K562 (cell line): Measurements from ENCODE around the gene ATP6V0A1. TPM values are rescaled to one million over a fixed set of nuclear protein-coding genes. Genes with fewer than 3 reads are reported as not detected.

Experiments
- ARID1B ChIP-seq: fragments of 450-650 bp; IDR thresholded peaks from 2 replicates; pipeline ENCODE4 v1.6.1; 2016; ENCODE audit warnings: antibody characterized with exemption, mild to moderate bottlenecking, inconsistent platforms
- GATAD2B ChIP-seq: fragments of 450-650 bp; IDR thresholded peaks from 2 replicates; pipeline ENCODE4 v1.6.1; 2017; ENCODE audit warnings: mild to moderate bottlenecking, borderline replicate concordance
- ILK ChIP-seq: fragments of 450-650 bp; IDR thresholded peaks from 2 replicates; pipeline ENCODE4 v1.6.1; 2016; ENCODE audit warnings: missing genetic modification characterization, low read depth, mild to moderate bottlenecking, missing compliant biosample characterization, moderate library complexity, borderline replicate concordance
- KLF16 ChIP-seq: IDR thresholded peaks from 2 replicates; pipeline ENCODE4 v1.6.1; 2016; ENCODE audit warnings: antibody characterized with exemption
- NBN ChIP-seq: fragments of 450-650 bp; IDR thresholded peaks from 2 replicates; pipeline ENCODE4 v1.6.1; 2016; ENCODE audit warnings: low read depth, mild to moderate bottlenecking
- OTX1 ChIP-seq: fragments of 450-650 bp; formaldehyde crosslinking; IDR thresholded peaks from 2 replicates; pipeline ENCODE4 v1.4.0; 2022; ENCODE audit warnings: mild to moderate bottlenecking
- RBM25 ChIP-seq: fragments of 200-400 bp; formaldehyde crosslinking; IDR thresholded peaks from 2 replicates; pipeline ENCODE4 v1.6.1; 2018; ENCODE audit warnings: low read length, low read depth, moderate library complexity; ENCODE audit not compliant: severe bottlenecking
- THRAP3 ChIP-seq: fragments of 450-650 bp; IDR thresholded peaks from 2 replicates; pipeline ENCODE4 v1.6.1; 2016; ENCODE audit warnings: mild to moderate bottlenecking, inconsistent platforms, borderline replicate concordance
- ZKSCAN1 ChIP-seq: fragments of 150-350 bp; IDR thresholded peaks from 2 replicates; pipeline ENCODE4 v1.6.1; 2016; ENCODE audit warnings: low read depth, low read length
- ZNF134 ChIP-seq: fragments of 250-450 bp; sonication (Bioruptor Pico); conservative IDR thresholded peaks from 2 replicates; pipeline ENCODE4 v1.4.0; 2020
- ZNF324 ChIP-seq: fragments of 250-450 bp; sonication (Bioruptor Pico); IDR thresholded peaks from 2 replicates; pipeline ENCODE4 v1.4.0; 2020; ENCODE audit warnings: mild to moderate bottlenecking
- ZNF354B ChIP-seq: fragments of 250-450 bp; sonication (Bioruptor Pico); IDR thresholded peaks from 2 replicates; pipeline ENCODE4 v1.4.0; 2020
- ZSCAN32 ChIP-seq: fragments of 450-650 bp; formaldehyde crosslinking; IDR thresholded peaks from 2 replicates; pipeline ENCODE4 v1.4.0; 2020; ENCODE audit warnings: mild to moderate bottlenecking, moderate library complexity
- polyA plus RNA-seq, 8 experiments: library from polyadenylated mRNA; depleted of rRNA in 4 of 8; stranded (reverse) in 5 of 8; unstranded in 3 of 8; fragments of >200 nt; fragmentation: Nextera tagmentation in 2 of 8; fragmentation: Illumina TruSeq in 1 of 8; extraction: Ambion mirVana in 2 of 8; extraction: Trizol in 1 of 8; gene quantifications; 2 replicates each; pipeline versions ENCODE4 v1.2.1 to v1.2.3, GENCODE V29; 2011 to 2014; ENCODE audit warnings: inconsistent platforms in 1 of 8, missing spikeins in 1 of 8
- total RNA-seq, 7 experiments: library from RNA; depleted of rRNA in 6 of 7; stranded (reverse); fragments of >200 nt in 6 of 7; fragmentation: Illumina TruSeq in 2 of 7; extraction: Trizol in 2 of 7; gene quantifications; 2 replicates each; pipeline versions ENCODE4 v1.2.1 to v1.2.3, GENCODE V29; 2011 to 2021; ENCODE audit warnings: low replicate concordance in 1 of 7
- TF ChIP-seq, protein P1 (sequence below): sonication (generic); formaldehyde crosslinking; IDR thresholded peaks from 2 replicates; pipeline ENCODE4 v1.8.0; 2022; ENCODE audit warnings: mild to moderate bottlenecking, missing genetic modification reagents
- TF ChIP-seq, protein P2 (sequence below): sonication (generic); formaldehyde crosslinking; IDR thresholded peaks from 2 replicates; pipeline ENCODE4 v1.8.0; 2023; ENCODE audit warnings: missing genetic modification reagents, mild to moderate bottlenecking, borderline replicate concordance
- TF ChIP-seq, protein P3 (sequence below): fragments of 450-650 bp; IDR thresholded peaks from 2 replicates; pipeline ENCODE4 v1.7.0; 2016; ENCODE audit warnings: borderline replicate concordance

Gene ATP6V0A1
- total and polyA plus RNA-seq, 9 of the 15 experiments (the other 6 are each of a cell fraction or from before 2014, with no cell fraction given) = 11.8 to 158 (median 75.5) TPM

DNA sequence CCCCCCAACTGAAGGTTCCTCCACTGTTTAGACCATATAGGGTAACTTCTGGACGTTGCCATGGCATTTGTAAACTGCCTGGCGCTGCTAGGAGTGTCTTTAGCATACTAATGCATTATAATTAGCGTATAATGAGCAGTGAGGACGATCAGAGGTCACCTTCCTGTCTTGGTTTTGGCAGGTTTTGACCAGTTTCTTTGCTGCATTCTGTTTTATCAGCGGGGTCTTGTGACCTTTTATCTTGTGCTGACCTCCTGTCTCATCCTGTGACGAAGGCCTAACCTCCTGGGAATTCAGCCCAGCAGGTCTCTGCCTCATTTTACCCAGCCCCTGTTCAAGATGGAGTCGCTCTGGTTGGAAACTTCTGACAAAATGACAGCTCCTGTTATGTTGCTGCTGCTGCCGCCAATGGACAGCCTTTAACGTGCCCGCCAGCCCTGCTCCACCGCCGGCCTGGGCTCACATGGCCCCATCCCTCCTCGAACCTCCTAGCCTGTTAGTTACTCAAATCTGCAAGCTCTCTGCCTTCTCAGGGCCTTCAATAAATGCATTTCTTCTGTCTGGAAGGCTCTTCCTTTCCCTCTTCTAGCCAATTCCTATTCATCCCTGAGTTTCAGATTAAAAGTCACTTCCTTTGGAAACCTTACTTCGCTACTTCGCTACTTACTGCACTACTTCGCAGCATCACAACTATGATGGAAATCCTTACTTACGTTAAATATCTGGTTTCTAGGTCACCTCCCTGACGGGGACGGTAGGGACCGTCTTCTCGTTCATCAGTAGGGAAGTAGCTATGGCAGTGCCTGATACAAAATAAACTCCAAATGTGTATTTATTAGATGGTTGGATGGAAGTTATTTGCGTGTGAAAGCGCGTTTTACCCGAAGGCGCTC lies 76.7 kb downstream of the ATP6V0A1 start (continued):
- TF ChIP-seq ZSCAN32 (peak; percentile 47; the same call in 1 of the 2 replicates), ARID1B (no peak), ZKSCAN1 (no peak), THRAP3 (peak; percentile 59; the same call in 1 of the 2 replicates), ZNF354B (CRISPR knock-in tag) (peak; percentile 81; the same call in 1 of the 2 replicates), KLF16 (peak; percentile 19; the same call in 1 of the 2 replicates), RBM25 (no peak), OTX1 (CRISPR knock-in tag) (peak; percentile 94), ILK (tag) (peak; percentile 74; the same call in 1 of the 2 replicates), ZNF134 (CRISPR knock-in tag) (peak; percentile 73), NBN (peak; percentile 60; the same call in 1 of the 2 replicates), ZNF324 (CRISPR knock-in tag) (peak; percentile 77), GATAD2B (no peak)
- TF ChIP-seq, protein P1, sequence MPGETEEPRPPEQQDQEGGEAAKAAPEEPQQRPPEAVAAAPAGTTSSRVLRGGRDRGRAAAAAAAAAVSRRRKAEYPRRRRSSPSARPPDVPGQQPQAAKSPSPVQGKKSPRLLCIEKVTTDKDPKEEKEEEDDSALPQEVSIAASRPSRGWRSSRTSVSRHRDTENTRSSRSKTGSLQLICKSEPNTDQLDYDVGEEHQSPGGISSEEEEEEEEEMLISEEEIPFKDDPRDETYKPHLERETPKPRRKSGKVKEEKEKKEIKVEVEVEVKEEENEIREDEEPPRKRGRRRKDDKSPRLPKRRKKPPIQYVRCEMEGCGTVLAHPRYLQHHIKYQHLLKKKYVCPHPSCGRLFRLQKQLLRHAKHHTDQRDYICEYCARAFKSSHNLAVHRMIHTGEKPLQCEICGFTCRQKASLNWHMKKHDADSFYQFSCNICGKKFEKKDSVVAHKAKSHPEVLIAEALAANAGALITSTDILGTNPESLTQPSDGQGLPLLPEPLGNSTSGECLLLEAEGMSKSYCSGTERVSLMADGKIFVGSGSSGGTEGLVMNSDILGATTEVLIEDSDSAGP (CRISPR knock-in tag) = no peak
- TF ChIP-seq, protein P2, sequence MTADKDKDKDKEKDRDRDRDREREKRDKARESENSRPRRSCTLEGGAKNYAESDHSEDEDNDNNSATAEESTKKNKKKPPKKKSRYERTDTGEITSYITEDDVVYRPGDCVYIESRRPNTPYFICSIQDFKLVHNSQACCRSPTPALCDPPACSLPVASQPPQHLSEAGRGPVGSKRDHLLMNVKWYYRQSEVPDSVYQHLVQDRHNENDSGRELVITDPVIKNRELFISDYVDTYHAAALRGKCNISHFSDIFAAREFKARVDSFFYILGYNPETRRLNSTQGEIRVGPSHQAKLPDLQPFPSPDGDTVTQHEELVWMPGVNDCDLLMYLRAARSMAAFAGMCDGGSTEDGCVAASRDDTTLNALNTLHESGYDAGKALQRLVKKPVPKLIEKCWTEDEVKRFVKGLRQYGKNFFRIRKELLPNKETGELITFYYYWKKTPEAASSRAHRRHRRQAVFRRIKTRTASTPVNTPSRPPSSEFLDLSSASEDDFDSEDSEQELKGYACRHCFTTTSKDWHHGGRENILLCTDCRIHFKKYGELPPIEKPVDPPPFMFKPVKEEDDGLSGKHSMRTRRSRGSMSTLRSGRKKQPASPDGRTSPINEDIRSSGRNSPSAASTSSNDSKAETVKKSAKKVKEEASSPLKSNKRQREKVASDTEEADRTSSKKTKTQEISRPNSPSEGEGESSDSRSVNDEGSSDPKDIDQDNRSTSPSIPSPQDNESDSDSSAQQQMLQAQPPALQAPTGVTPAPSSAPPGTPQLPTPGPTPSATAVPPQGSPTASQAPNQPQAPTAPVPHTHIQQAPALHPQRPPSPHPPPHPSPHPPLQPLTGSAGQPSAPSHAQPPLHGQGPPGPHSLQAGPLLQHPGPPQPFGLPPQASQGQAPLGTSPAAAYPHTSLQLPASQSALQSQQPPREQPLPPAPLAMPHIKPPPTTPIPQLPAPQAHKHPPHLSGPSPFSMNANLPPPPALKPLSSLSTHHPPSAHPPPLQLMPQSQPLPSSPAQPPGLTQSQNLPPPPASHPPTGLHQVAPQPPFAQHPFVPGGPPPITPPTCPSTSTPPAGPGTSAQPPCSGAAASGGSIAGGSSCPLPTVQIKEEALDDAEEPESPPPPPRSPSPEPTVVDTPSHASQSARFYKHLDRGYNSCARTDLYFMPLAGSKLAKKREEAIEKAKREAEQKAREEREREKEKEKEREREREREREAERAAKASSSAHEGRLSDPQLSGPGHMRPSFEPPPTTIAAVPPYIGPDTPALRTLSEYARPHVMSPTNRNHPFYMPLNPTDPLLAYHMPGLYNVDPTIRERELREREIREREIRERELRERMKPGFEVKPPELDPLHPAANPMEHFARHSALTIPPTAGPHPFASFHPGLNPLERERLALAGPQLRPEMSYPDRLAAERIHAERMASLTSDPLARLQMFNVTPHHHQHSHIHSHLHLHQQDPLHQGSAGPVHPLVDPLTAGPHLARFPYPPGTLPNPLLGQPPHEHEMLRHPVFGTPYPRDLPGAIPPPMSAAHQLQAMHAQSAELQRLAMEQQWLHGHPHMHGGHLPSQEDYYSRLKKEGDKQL = no peak
- TF ChIP-seq, protein P3, sequence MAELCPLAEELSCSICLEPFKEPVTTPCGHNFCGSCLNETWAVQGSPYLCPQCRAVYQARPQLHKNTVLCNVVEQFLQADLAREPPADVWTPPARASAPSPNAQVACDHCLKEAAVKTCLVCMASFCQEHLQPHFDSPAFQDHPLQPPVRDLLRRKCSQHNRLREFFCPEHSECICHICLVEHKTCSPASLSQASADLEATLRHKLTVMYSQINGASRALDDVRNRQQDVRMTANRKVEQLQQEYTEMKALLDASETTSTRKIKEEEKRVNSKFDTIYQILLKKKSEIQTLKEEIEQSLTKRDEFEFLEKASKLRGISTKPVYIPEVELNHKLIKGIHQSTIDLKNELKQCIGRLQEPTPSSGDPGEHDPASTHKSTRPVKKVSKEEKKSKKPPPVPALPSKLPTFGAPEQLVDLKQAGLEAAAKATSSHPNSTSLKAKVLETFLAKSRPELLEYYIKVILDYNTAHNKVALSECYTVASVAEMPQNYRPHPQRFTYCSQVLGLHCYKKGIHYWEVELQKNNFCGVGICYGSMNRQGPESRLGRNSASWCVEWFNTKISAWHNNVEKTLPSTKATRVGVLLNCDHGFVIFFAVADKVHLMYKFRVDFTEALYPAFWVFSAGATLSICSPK = 0 out of 2 replicates have a peak, but pooled peaks have one; percentile 75
